ENCODE results near the gene RDH8.

- TF ChIP-seq CTCF (IDR thresholded peaks at IDR 0.05 in 4 of 5, conservative IDR thresholded peaks at IDR 0.05 in 1 of 5) (peak; percentile 76 to 84 (median 78)), POLR2A (IDR thresholded peaks at IDR 0.05) (no peak)
Observed at GRCh38 chr19:10027158-10027997, 14.1 kb downstream of the RDH8 start.

Measured in gastrocnemius medialis (tissue), 4 donors.